ES-I3 (cell line): Measurements from ENCODE around the gene ST6GAL1.
"Not testable (repeated sequence)": the region's sequence is repeated elsewhere in the genome, so short reads cannot be mapped to it uniquely, and the experiment has no call there.

Experiments used
- H3K36me3 ChIP-seq: 2 replicates; pipeline ENCODE4 v1.6.1; 2013; ENCODE audit warnings: mild to moderate bottlenecking, low read length, control low read depth, moderate library complexity; ENCODE audit not compliant: insufficient read depth
- H3K4me1 ChIP-seq: 2 replicates; pipeline ENCODE4 v1.6.1; 2013; ENCODE audit warnings: mild to moderate bottlenecking, control low read depth, low read length; ENCODE audit not compliant: insufficient read depth
- H3K9ac ChIP-seq: 2 replicates; pipeline ENCODE4 v1.6.1; 2013; ENCODE audit warnings: low read depth, mild to moderate bottlenecking, low read length, moderate library complexity
- H3K9me3 ChIP-seq: 2 replicates; pipeline ENCODE4 v1.6.1; 2013; ENCODE audit warnings: mild to moderate bottlenecking, low read length, moderate library complexity; ENCODE audit not compliant: control insufficient read depth, insufficient read depth

ST6GAL1 gene

GRCh38 chr3:186901135-186901734 is 29.1 kb upstream of the ST6GAL1 start:
- Histone ChIP-seq H3K9me3 (no peaks in the 10 kb centered on the region), H3K9ac (no peak overlapping the region), H3K36me3 (no peaks in the 10 kb centered on the region), H3K4me1 (peaks cover 5% of the 10 kb centered on the region; the same call in 1 of the 2 replicates)

GRCh38 chr3:186902154-186902553 is 28.2 kb upstream of the ST6GAL1 start:
- Histone ChIP-seq H3K4me1 (peaks cover 5% of the 10 kb centered on the region; the same call in 1 of the 2 replicates), H3K9me3 (no peaks in the 10 kb centered on the region), H3K36me3 (no peaks in the 10 kb centered on the region), H3K9ac (no peak overlapping the region)

- H3K9me3 ChIP-seq: no peaks in the 10 kb centered on the region
- H3K36me3 ChIP-seq: no peaks in the 10 kb centered on the region
- H3K9ac ChIP-seq: no peak overlapping the region
- peaks cover 5% of the 10 kb centered on the region; the same call in 1 of the 2 replicates for H3K4me1 ChIP-seq
Measured at GRCh38 chr3:186902713-186903112, 27.6 kb upstream of the ST6GAL1 start.

- H3K4me1 ChIP-seq, H3K36me3 ChIP-seq, H3K9me3 ChIP-seq, H3K9ac ChIP-seq: not testable (repeated sequence)
Measured at GRCh38 chr3:186903676-186904075, 26.6 kb upstream of the ST6GAL1 start.

GRCh38 chr3:186907075-186907474 is 23.3 kb upstream of the ST6GAL1 start:
- H3K4me1 ChIP-seq, H3K9me3 ChIP-seq, H3K9ac ChIP-seq, H3K36me3 ChIP-seq: not testable (repeated sequence)

GRCh38 chr3:186909078-186909853 is 21.1 kb upstream of the ST6GAL1 start:
- Histone ChIP-seq H3K9ac (no peak overlapping the region), H3K36me3 (no peaks in the 10 kb centered on the region), H3K9me3 (no peaks in the 10 kb centered on the region), H3K4me1 (no peaks in the 10 kb centered on the region; the same call in 1 of the 2 replicates)

- Histone ChIP-seq H3K9me3 (no peaks in the 10 kb centered on the region), H3K36me3 (no peaks in the 10 kb centered on the region), H3K9ac (no peak overlapping the region), H3K4me1 (no peaks in the 10 kb centered on the region)
Measured at GRCh38 chr3:186915806-186916796, 14.2 kb upstream of the ST6GAL1 start.

GRCh38 chr3:186917512-186918312 is 12.6 kb upstream of the ST6GAL1 start:
- no peaks in the 10 kb centered on the region for H3K4me1 ChIP-seq
- H3K9me3 ChIP-seq: no peaks in the 10 kb centered on the region
- H3K9ac ChIP-seq: no peak overlapping the region
- H3K36me3 ChIP-seq: no peaks in the 10 kb centered on the region

- H3K9me3 ChIP-seq: no peaks in the 10 kb centered on the region
- H3K36me3 ChIP-seq: no peaks in the 10 kb centered on the region
- no peaks in the 10 kb centered on the region for H3K4me1 ChIP-seq
- no peak overlapping the region for H3K9ac ChIP-seq
Measured at GRCh38 chr3:186920301-186920700, 10.0 kb upstream of the ST6GAL1 start.

- Histone ChIP-seq H3K36me3 (no peaks in the 10 kb centered on the region), H3K9ac (no peak overlapping the region), H3K4me1 (no peaks in the 10 kb centered on the region), H3K9me3 (no peaks in the 10 kb centered on the region)
Measured at GRCh38 chr3:186920796-186921195, 9.5 kb upstream of the ST6GAL1 start.

GRCh38 chr3:186921578-186921977 is 8.7 kb upstream of the ST6GAL1 start:
- Histone ChIP-seq H3K36me3 (no peaks in the 10 kb centered on the region), H3K9me3 (no peaks in the 10 kb centered on the region), H3K9ac (no peak overlapping the region), H3K4me1 (no peaks in the 10 kb centered on the region)

GRCh38 chr3:186922224-186922623 is 8.1 kb upstream of the ST6GAL1 start:
- Histone ChIP-seq H3K9ac (no peak overlapping the region), H3K36me3 (no peaks in the 10 kb centered on the region), H3K9me3 (no peaks in the 10 kb centered on the region), H3K4me1 (no peaks in the 10 kb centered on the region)

GRCh38 chr3:186922790-186923189 is 7.5 kb upstream of the ST6GAL1 start:
- Histone ChIP-seq H3K9ac (no peak overlapping the region), H3K9me3 (no peaks in the 10 kb centered on the region), H3K36me3 (no peaks in the 10 kb centered on the region), H3K4me1 (no peaks in the 10 kb centered on the region)

GRCh38 chr3:186923241-186923640 is 7.1 kb upstream of the ST6GAL1 start:
- Histone ChIP-seq H3K4me1 (no peaks in the 10 kb centered on the region), H3K36me3 (no peaks in the 10 kb centered on the region), H3K9me3 (no peaks in the 10 kb centered on the region), H3K9ac (no peak overlapping the region)
